ENCODE data around the gene KCP. TPM values are rescaled to one million over a fixed set of nuclear protein-coding genes. Genes with fewer than 3 reads are reported as not detected.
A peak's percentile ranks its signal among the peaks of the same experiment; 100 is the strongest.

The KCP gene
- total RNA-seq, 1 experiment from 2014 or later: 0.68 TPM

- no TSS peak for BruUV-seq (replicated peaks)
- no peak for DNase-seq (ENCODE audit: unreplicated experiment)
- peaks cover 45% of the 10 kb centered on the region for H3K27me3 Mint-ChIP-seq (ENCODE audit: insufficient read depth, unreplicated experiment)
- TF ChIP-seq CTCF (IDR thresholded peaks at IDR 0.05; ENCODE audit: unreplicated experiment): no peak
- H3K9me3 Mint-ChIP-seq (ENCODE audit: unreplicated experiment): no peaks in the 10 kb centered on the region
- no peaks in the 10 kb centered on the region for H3K4me1 Mint-ChIP-seq (ENCODE audit: insufficient read depth, unreplicated experiment)
- H3K36me3 Mint-ChIP-seq (ENCODE audit: insufficient read depth, unreplicated experiment): no peaks in the 10 kb centered on the region
- ChIA-PET POLR2A (no interaction called here), CTCF (no interaction called here)
- no peak overlapping the region for H3K4me3 Mint-ChIP-seq (ENCODE audit: unreplicated experiment)
- intact Hi-C loops (cut with micrococcal nuclease): no loop called here
- H3K27ac Mint-ChIP-seq (ENCODE audit: low read depth, unreplicated experiment): no peak overlapping the region
Measured at GRCh38 chr7:128853799-128854198, 56.7 kb downstream of the KCP start.

- Mint-ChIP-seq H3K4me1 (ENCODE audit: insufficient read depth, unreplicated experiment) (no peaks in the 10 kb centered on the region), H3K4me3 (ENCODE audit: unreplicated experiment) (no peak overlapping the region), H3K36me3 (ENCODE audit: insufficient read depth, unreplicated experiment) (no peaks in the 10 kb centered on the region), H3K9me3 (ENCODE audit: unreplicated experiment) (no peaks in the 10 kb centered on the region), H3K27me3 (ENCODE audit: insufficient read depth, unreplicated experiment) (peaks cover 45% of the 10 kb centered on the region), H3K27ac (ENCODE audit: low read depth, unreplicated experiment) (no peak overlapping the region)
- DNase-seq (ENCODE audit: unreplicated experiment): no peak
- ChIA-PET CTCF (no interaction called here), POLR2A (no interaction called here)
- intact Hi-C loops (cut with micrococcal nuclease): no loop called here
- BruUV-seq (replicated peaks): no TSS peak
- TF ChIP-seq CTCF (IDR thresholded peaks at IDR 0.05; ENCODE audit: unreplicated experiment): no peak
Measured at GRCh38 chr7:128852537-128853254, 57.8 kb downstream of the KCP start.

- intact Hi-C loops (cut with micrococcal nuclease): no loop called here
- POLR2A ChIA-PET: no interaction called here
- no peak for TF ChIP-seq CTCF (IDR thresholded peaks at IDR 0.05; ENCODE audit: unreplicated experiment)
- no TSS peak for BruUV-seq (replicated peaks)
- Mint-ChIP-seq H3K27me3 (ENCODE audit: insufficient read depth, unreplicated experiment) (peaks cover 27% of the 10 kb centered on the region), H3K36me3 (ENCODE audit: insufficient read depth, unreplicated experiment) (no peaks in the 10 kb centered on the region), H3K27ac (ENCODE audit: low read depth, unreplicated experiment) (no peak overlapping the region), H3K4me1 (ENCODE audit: insufficient read depth, unreplicated experiment) (no peaks in the 10 kb centered on the region), H3K9me3 (ENCODE audit: unreplicated experiment) (no peaks in the 10 kb centered on the region), H3K4me3 (ENCODE audit: unreplicated experiment) (peak overlapping the region; percentile 11)
- CTCF ChIA-PET: interaction anchor here (0.5 kb wide), 1 partner anchor 149 kb away, joined by 3 read pairs; no protein-coding TSS in a partner anchor
- DNase-seq (ENCODE audit: unreplicated experiment): no peak
Measured at GRCh38 chr7:128849804-128850490, 60.6 kb downstream of the KCP start.

GRCh38 chr7:128849156-128849515 is 61.4 kb downstream of the KCP start:
- no peaks in the 10 kb centered on the region for H3K9me3 Mint-ChIP-seq (ENCODE audit: unreplicated experiment)
- H3K36me3 Mint-ChIP-seq (ENCODE audit: insufficient read depth, unreplicated experiment): no peaks in the 10 kb centered on the region
- no peak for DNase-seq (ENCODE audit: unreplicated experiment)
- H3K4me3 Mint-ChIP-seq (ENCODE audit: unreplicated experiment): no peak overlapping the region
- intact Hi-C loops (cut with micrococcal nuclease): no loop called here
- TF ChIP-seq CTCF (IDR thresholded peaks at IDR 0.05; ENCODE audit: unreplicated experiment): no peak
- ChIA-PET POLR2A (no interaction called here), CTCF (no interaction called here)
- no peak overlapping the region for H3K27ac Mint-ChIP-seq (ENCODE audit: low read depth, unreplicated experiment)
- H3K27me3 Mint-ChIP-seq (ENCODE audit: insufficient read depth, unreplicated experiment): peaks cover 24% of the 10 kb centered on the region
- H3K4me1 Mint-ChIP-seq (ENCODE audit: insufficient read depth, unreplicated experiment): no peaks in the 10 kb centered on the region
- no TSS peak for BruUV-seq (replicated peaks)
